Measurements from ENCODE around the gene PROM1. TPM values are rescaled to one million over a fixed set of nuclear protein-coding genes. Genes with fewer than 3 reads are reported as not detected.

PROM1 gene
- total RNA-seq, 2 experiments from 2014 or later = not detected

GRCh38 chr4:15931451-15932210 is 152.2 kb downstream of the PROM1 start:
- ChIA-PET POLR2A (no interaction called here), CTCF (ENCODE audit: unreplicated experiment) (interaction anchor here (0.6 kb wide), 1 partner anchor 192 kb away, joined by 3 read pairs; no protein-coding TSS in a partner anchor)
- no peaks in the 10 kb centered on the region for H4K20me1 ChIP-seq (ENCODE audit: insufficient read depth, low read length)
- BruUV-seq (replicated peaks) = no TSS peak
- no peaks in the 10 kb centered on the region for H3K9me3 ChIP-seq (ENCODE audit: low read length)
- H3K4me2 ChIP-seq (ENCODE audit: low read length) = no peak overlapping the region
- no peak overlapping the region for H2AFZ ChIP-seq (ENCODE audit: low read length)
- H3K4me1 ChIP-seq (ENCODE audit: insufficient read depth, low read length, poor library complexity, severe bottlenecking) = no peaks in the 10 kb centered on the region
- TF ChIP-seq EZH2phosphoT487 (IDR thresholded peaks at IDR 0.05; ENCODE audit: borderline replicate concordance, low read depth, low read length) = no peak
- TF ChIP-seq CTCF (conservative IDR thresholded peaks at IDR 0.05; ENCODE audit: low read length) = no peak
- no peak for DNase-seq (ENCODE audit: low spot score)
- no peak overlapping the region for H3K27ac ChIP-seq (ENCODE audit: low read depth, low read length, poor library complexity, severe bottlenecking)
- H3K4me3 ChIP-seq (ENCODE audit: low read depth, low read length, poor library complexity, severe bottlenecking) = no peak overlapping the region
- intact Hi-C loops (cut with micrococcal nuclease; ENCODE audit: unreplicated experiment) = no loop called here
- no peaks in the 10 kb centered on the region for H3K9me2 ChIP-seq (ENCODE audit: insufficient read depth, low read length)
- no peaks in the 10 kb centered on the region for H3K79me2 ChIP-seq (ENCODE audit: insufficient read depth, low read depth, low read length)
- no peaks in the 10 kb centered on the region for H3K36me3 ChIP-seq (ENCODE audit: insufficient read depth, low read length)

GRCh38 chr4:15930314-15930713 is 153.5 kb downstream of the PROM1 start:
- no peak overlapping the region for H3K4me3 ChIP-seq (ENCODE audit: low read depth, low read length, poor library complexity, severe bottlenecking)
- no peaks in the 10 kb centered on the region for H3K9me3 ChIP-seq (ENCODE audit: low read length)
- no peak overlapping the region for H3K4me2 ChIP-seq (ENCODE audit: low read length)
- no peak for DNase-seq (ENCODE audit: low spot score)
- H2AFZ ChIP-seq (ENCODE audit: low read length) = no peak overlapping the region
- no peaks in the 10 kb centered on the region for H3K79me2 ChIP-seq (ENCODE audit: insufficient read depth, low read depth, low read length)
- ChIA-PET CTCF (ENCODE audit: unreplicated experiment) (no interaction called here), POLR2A (no interaction called here)
- no peaks in the 10 kb centered on the region for H4K20me1 ChIP-seq (ENCODE audit: insufficient read depth, low read length)
- no peaks in the 10 kb centered on the region for H3K36me3 ChIP-seq (ENCODE audit: insufficient read depth, low read length)
- no peak overlapping the region for H3K27ac ChIP-seq (ENCODE audit: low read depth, low read length, poor library complexity, severe bottlenecking)
- no peaks in the 10 kb centered on the region for H3K4me1 ChIP-seq (ENCODE audit: insufficient read depth, low read length, poor library complexity, severe bottlenecking)
- TF ChIP-seq EZH2phosphoT487 (IDR thresholded peaks at IDR 0.05; ENCODE audit: borderline replicate concordance, low read depth, low read length) (no peak), CTCF (conservative IDR thresholded peaks at IDR 0.05; ENCODE audit: low read length) (no peak)
- no TSS peak for BruUV-seq (replicated peaks)
- intact Hi-C loops (cut with micrococcal nuclease; ENCODE audit: unreplicated experiment) = no loop called here
- H3K9me2 ChIP-seq (ENCODE audit: insufficient read depth, low read length) = no peaks in the 10 kb centered on the region

- Histone ChIP-seq H3K79me2 (ENCODE audit: insufficient read depth, low read depth, low read length) (no peaks in the 10 kb centered on the region), H3K9me3 (ENCODE audit: low read length) (no peaks in the 10 kb centered on the region), H3K4me2 (ENCODE audit: low read length) (no peak overlapping the region), H3K4me1 (ENCODE audit: insufficient read depth, low read length, poor library complexity, severe bottlenecking) (no peaks in the 10 kb centered on the region), H4K20me1 (ENCODE audit: insufficient read depth, low read length) (no peaks in the 10 kb centered on the region), H3K36me3 (ENCODE audit: insufficient read depth, low read length) (no peaks in the 10 kb centered on the region), H3K9me2 (ENCODE audit: insufficient read depth, low read length) (no peaks in the 10 kb centered on the region), H3K27ac (ENCODE audit: low read depth, low read length, poor library complexity, severe bottlenecking) (no peak overlapping the region), H3K4me3 (ENCODE audit: low read depth, low read length, poor library complexity, severe bottlenecking) (no peak overlapping the region), H2AFZ (ENCODE audit: low read length) (no peak overlapping the region)
- intact Hi-C loops (cut with micrococcal nuclease; ENCODE audit: unreplicated experiment) = no loop called here
- TF ChIP-seq EZH2phosphoT487 (IDR thresholded peaks at IDR 0.05; ENCODE audit: borderline replicate concordance, low read depth, low read length) (no peak), CTCF (conservative IDR thresholded peaks at IDR 0.05; ENCODE audit: low read length) (no peak)
- POLR2A ChIA-PET = no interaction called here
- CTCF ChIA-PET (ENCODE audit: unreplicated experiment) = interaction anchor here (0.5 kb wide), 1 partner anchor 32 kb away, joined by 3 read pairs; no protein-coding TSS in a partner anchor
- BruUV-seq (replicated peaks) = no TSS peak
- no peak for DNase-seq (ENCODE audit: low spot score)
Observed at GRCh38 chr4:15929540-15929939, 154.3 kb downstream of the PROM1 start.

Data from OCI-LY7 (cell line).